DND-41 (cell line): ENCODE data around the gene SFXN1.

Source experiments
- ATAC-seq: fragments of 200-7000 bp; cut with Tn5 transposase; 3 replicates; pipeline ENCODE4 v1.9.1; 2021; ENCODE audit warnings: low read depth; ENCODE audit not compliant: insufficient read depth
- DNase-seq: peaks from one replicate; pipeline ENCODE4 v3.0.0-alpha.2; 2020
- H2AFZ ChIP-seq: 2 replicates; pipeline ENCODE4 v1.6.0; 2012; ENCODE audit warnings: low read depth, low read length
- H3K27ac ChIP-seq: 2 replicates; pipeline ENCODE4 v1.5.1; 2012; ENCODE audit warnings: low read length, inconsistent platforms
- H3K27me3 ChIP-seq: fragments of 200-600 bp; sonication (generic); 2 replicates; pipeline ENCODE4 v1.6.0; 2012; ENCODE audit warnings: low read length, mild to moderate bottlenecking, inconsistent platforms; ENCODE audit not compliant: insufficient read depth, poor library complexity
- H3K36me3 ChIP-seq: 2 replicates; pipeline ENCODE4 v1.5.1; 2012; ENCODE audit warnings: low read length, inconsistent platforms; ENCODE audit not compliant: insufficient read depth
- H3K4me1 ChIP-seq: 2 replicates; pipeline ENCODE4 v1.5.1; 2012; ENCODE audit warnings: mild to moderate bottlenecking, low read length; ENCODE audit not compliant: insufficient read depth
- H3K4me2 ChIP-seq: 2 replicates; pipeline ENCODE4 v1.6.0; 2012; ENCODE audit warnings: mild to moderate bottlenecking, moderate library complexity, low read length, inconsistent platforms; ENCODE audit not compliant: insufficient read depth
- H3K4me3 ChIP-seq, 2 experiments: fragments of 200-600 bp in 1 of 2; shearing (Covaris generic) in 1 of 2; 2 replicates each; pipeline ENCODE4 v1.5.1; 2012 to 2016; ENCODE audit warnings: inconsistent platforms in 2 of 2, low read length in 2 of 2, mild to moderate bottlenecking in 2 of 2, low read depth in 1 of 2, moderate library complexity in 1 of 2
- H3K79me2 ChIP-seq: 2 replicates; pipeline ENCODE4 v1.6.0; 2012; ENCODE audit warnings: low read length, inconsistent platforms; ENCODE audit not compliant: insufficient read depth
- H3K9ac ChIP-seq: 2 replicates; pipeline ENCODE4 v1.6.0; 2012; ENCODE audit warnings: low read depth, mild to moderate bottlenecking, inconsistent platforms, low read length, moderate library complexity
- H3K9me3 ChIP-seq: 2 replicates; pipeline ENCODE4 v1.5.1; 2012; ENCODE audit warnings: low read length, moderate library complexity, mild to moderate bottlenecking, inconsistent platforms; ENCODE audit not compliant: insufficient read depth, severe bottlenecking
- H4K20me1 ChIP-seq: 2 replicates; pipeline ENCODE4 v1.6.0; 2012; ENCODE audit warnings: low read length; ENCODE audit not compliant: insufficient read depth
- CTCF ChIP-seq: IDR thresholded peaks from 2 replicates; pipeline ENCODE4 v1.5.1; 2012; ENCODE audit warnings: borderline replicate concordance, low read length, moderate library complexity, mild to moderate bottlenecking; ENCODE audit not compliant: poor library complexity, severe bottlenecking; ENCODE audit errors: extremely low read depth
- EZH2 ChIP-seq: IDR thresholded peaks from 3 replicates; pipeline ENCODE4 v1.6.1; 2012; ENCODE audit warnings: borderline replicate concordance, low read depth, mild to moderate bottlenecking, moderate library complexity, low read length, inconsistent platforms; ENCODE audit not compliant: severe bottlenecking

Gene SFXN1

GRCh38 chr5:175557778-175558177, 79.4 kb downstream of the SFXN1 start:
- Histone ChIP-seq H3K27me3 (no peaks in the 10 kb centered on the region), H4K20me1 (no peaks in the 10 kb centered on the region; the same call in 1 of the 2 replicates), H3K9ac (no peak overlapping the region), H3K79me2 (no peaks in the 10 kb centered on the region), H3K27ac (no peak overlapping the region), H3K4me1 (no peaks in the 10 kb centered on the region), H3K4me3 (no peak overlapping the region), H3K9me3 (no peaks in the 10 kb centered on the region), H2AFZ (no peak overlapping the region), H3K36me3 (no peaks in the 10 kb centered on the region), H3K4me2 (no peak overlapping the region)
- no peak for ATAC-seq
- DNase-seq = no peak
- TF ChIP-seq CTCF (no peak), EZH2 (no peak)

GRCh38 chr5:175558801-175559480, 80.6 kb downstream of the SFXN1 start:
- no peak overlapping the region for H3K9ac ChIP-seq
- no peaks in the 10 kb centered on the region for H3K27me3 ChIP-seq
- no peak overlapping the region for H3K27ac ChIP-seq
- no peaks in the 10 kb centered on the region for H3K79me2 ChIP-seq
- H3K4me1 ChIP-seq = no peaks in the 10 kb centered on the region
- H4K20me1 ChIP-seq = no peaks in the 10 kb centered on the region; the same call in 1 of the 2 replicates
- no peak overlapping the region for H3K4me2 ChIP-seq
- ATAC-seq (no peak), DNase-seq (no peak)
- no peaks in the 10 kb centered on the region for H3K9me3 ChIP-seq
- TF ChIP-seq CTCF (no peak), EZH2 (no peak)
- H2AFZ ChIP-seq = no peak overlapping the region
- no peaks in the 10 kb centered on the region for H3K36me3 ChIP-seq
- no peak overlapping the region for H3K4me3 ChIP-seq

GRCh38 chr5:175560011-175560410, 81.7 kb downstream of the SFXN1 start:
- no peak overlapping the region for H3K27ac ChIP-seq
- H3K36me3 ChIP-seq = no peaks in the 10 kb centered on the region
- no peak overlapping the region for H2AFZ ChIP-seq
- H4K20me1 ChIP-seq = no peaks in the 10 kb centered on the region; the same call in 1 of the 2 replicates
- ATAC-seq (no peak), DNase-seq (no peak)
- TF ChIP-seq CTCF (no peak), EZH2 (no peak)
- H3K9ac ChIP-seq = no peak overlapping the region
- H3K79me2 ChIP-seq = no peaks in the 10 kb centered on the region
- H3K9me3 ChIP-seq = no peaks in the 10 kb centered on the region
- no peak overlapping the region for H3K4me3 ChIP-seq
- H3K4me1 ChIP-seq = no peaks in the 10 kb centered on the region
- H3K27me3 ChIP-seq = no peaks in the 10 kb centered on the region
- H3K4me2 ChIP-seq = no peak overlapping the region
